AG04450 (cell line): ENCODE data around the gene COL5A1. TPM values are rescaled to one million over a fixed set of nuclear protein-coding genes. Genes with fewer than 3 reads are reported as not detected.

Source experiments
- CTCF ChIA-PET: fragments of 300-600, 350-600 bp; formaldehyde crosslinking; extraction: SDS; loops from one replicate; lab custom pipeline; 2022; ENCODE audit warnings: antibody characterized with exemption, inconsistent platforms; lab: Charles Lee
- POLR2A ChIA-PET: fragments of 350-600 bp; formaldehyde crosslinking; extraction: SDS; loops from one replicate; lab custom pipeline; 2021; ENCODE audit warnings: antibody characterized with exemption, inconsistent platforms; lab: Yijun Ruan, JAX
- DNase-seq: peaks from one replicate; pipeline ENCODE4 v3.0.0-alpha.2; 2011; ENCODE audit warnings: low read depth, low spot score
- H3K27ac ChIP-seq: one replicate; pipeline ENCODE4 v1.5.1; 2012; ENCODE audit warnings: low read depth, low read length, control low read depth
- H3K27me3 ChIP-seq: one replicate; pipeline ENCODE4 v1.6.0; 2012; ENCODE audit warnings: low read length; ENCODE audit not compliant: control insufficient read depth, insufficient read depth
- H3K4me3 ChIP-seq: 2 replicates; pipeline ENCODE4 v1.5.1; 2011; ENCODE audit warnings: mild to moderate bottlenecking, low read depth, low read length, control low read depth
- H3K9me3 ChIP-seq: 2 replicates; pipeline ENCODE4 v1.5.1; 2012; ENCODE audit warnings: low read length; ENCODE audit not compliant: control insufficient read depth, insufficient read depth
- polyA plus RNA-seq: library from polyadenylated mRNA; depleted of rRNA; stranded (reverse); fragments of >200 nt; gene quantifications from 2 replicates; pipeline ENCODE4 v1.2.3, GENCODE V29; 2011
- TF ChIP-seq, protein P1 (sequence below): IDR thresholded peaks from 2 replicates; pipeline ENCODE4 v1.5.1; 2011; ENCODE audit warnings: low read depth, low read length, control low read depth, inconsistent platforms

COL5A1 gene
- polyA plus RNA-seq, 1 experiment, result 73.3 TPM

DNA sequence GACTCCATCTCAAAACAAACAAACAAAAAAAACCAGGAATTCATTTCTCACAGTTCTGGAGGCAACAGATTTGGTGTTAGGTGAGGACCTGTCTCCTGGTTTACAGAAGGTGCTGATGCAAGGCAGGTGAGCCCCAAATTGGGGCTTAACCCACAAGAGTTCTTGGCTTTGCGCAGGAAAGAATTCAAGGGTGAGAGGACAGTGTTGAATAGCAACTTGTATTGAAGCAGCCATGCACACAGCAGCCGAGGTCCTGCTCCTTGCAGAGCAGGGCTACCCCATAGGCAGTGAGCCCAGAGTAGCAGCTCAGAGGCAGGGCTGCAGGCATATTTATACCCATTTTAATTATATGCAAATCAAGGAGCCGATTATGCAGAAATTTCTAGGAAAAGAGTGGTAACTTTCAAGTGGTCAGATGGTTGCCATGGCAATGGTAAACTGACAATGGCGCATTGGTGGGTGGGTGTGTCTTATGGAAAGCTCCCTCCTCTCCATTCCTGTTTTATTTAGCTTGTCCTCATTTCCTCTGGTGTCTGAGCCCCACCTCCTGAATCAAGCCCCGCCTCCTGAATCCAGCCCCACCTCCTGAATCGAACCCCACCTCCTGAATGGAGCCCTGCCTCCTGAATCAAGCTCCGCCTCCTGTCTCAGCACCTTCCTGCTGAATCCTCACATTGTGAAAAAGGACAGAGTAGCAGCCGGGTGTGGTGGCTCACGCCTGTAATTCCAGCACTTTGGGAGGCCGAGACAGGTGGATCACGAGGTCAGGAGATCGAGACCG is 34.5 kb upstream of the COL5A1 start:
- TF ChIP-seq, protein P1, sequence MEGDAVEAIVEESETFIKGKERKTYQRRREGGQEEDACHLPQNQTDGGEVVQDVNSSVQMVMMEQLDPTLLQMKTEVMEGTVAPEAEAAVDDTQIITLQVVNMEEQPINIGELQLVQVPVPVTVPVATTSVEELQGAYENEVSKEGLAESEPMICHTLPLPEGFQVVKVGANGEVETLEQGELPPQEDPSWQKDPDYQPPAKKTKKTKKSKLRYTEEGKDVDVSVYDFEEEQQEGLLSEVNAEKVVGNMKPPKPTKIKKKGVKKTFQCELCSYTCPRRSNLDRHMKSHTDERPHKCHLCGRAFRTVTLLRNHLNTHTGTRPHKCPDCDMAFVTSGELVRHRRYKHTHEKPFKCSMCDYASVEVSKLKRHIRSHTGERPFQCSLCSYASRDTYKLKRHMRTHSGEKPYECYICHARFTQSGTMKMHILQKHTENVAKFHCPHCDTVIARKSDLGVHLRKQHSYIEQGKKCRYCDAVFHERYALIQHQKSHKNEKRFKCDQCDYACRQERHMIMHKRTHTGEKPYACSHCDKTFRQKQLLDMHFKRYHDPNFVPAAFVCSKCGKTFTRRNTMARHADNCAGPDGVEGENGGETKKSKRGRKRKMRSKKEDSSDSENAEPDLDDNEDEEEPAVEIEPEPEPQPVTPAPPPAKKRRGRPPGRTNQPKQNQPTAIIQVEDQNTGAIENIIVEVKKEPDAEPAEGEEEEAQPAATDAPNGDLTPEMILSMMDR, result no peak
- POLR2A ChIA-PET, result interaction anchor here (0.9 to 1.2 kb wide), 2 partner anchors 17 to 151 kb away, joined by 3 read pairs; no protein-coding TSS in a partner anchor
- Histone ChIP-seq H3K27me3 (no peaks in the 10 kb centered on the region), H3K4me3 (no peak overlapping the region), H3K9me3 (peaks cover 4% of the 10 kb centered on the region; the same call in 1 of the 2 replicates), H3K27ac (no peak overlapping the region)
- no peak for DNase-seq
- CTCF ChIA-PET, result interaction anchor here (1.4 kb wide), 1 partner anchor 158 kb away, joined by 3 read pairs; no protein-coding TSS in a partner anchor

DNA sequence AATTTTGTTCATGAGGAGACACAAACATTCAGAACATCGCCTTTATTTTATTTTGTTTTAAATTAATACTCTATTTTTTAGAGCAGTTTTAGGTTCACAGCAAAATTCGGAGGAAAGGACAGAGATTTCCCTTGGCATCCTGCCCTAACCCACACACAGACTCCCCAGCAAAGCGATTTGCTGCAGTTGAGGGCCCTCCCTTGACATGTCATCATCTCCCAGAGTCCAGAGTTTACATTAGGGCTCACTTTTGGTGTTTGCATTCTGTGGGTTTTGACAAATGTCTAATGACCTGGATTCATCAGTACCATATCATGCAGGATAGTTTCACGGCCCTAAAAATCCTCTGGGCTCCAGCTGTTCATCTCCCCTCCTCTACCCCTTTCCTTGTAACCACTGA is 33.6 kb upstream of the COL5A1 start:
- H3K27me3 ChIP-seq, result no peaks in the 10 kb centered on the region
- TF ChIP-seq, protein P1, result no peak
- no peak overlapping the region for H3K4me3 ChIP-seq
- ChIA-PET POLR2A (interaction anchor here (1.2 kb wide), 1 partner anchor 152 kb away, joined by 3 read pairs; no protein-coding TSS in a partner anchor), CTCF (interaction anchor here (1.0 to 1.4 kb wide), 2 partner anchors 158 to 437 kb away, joined by 3 read pairs; no protein-coding TSS in a partner anchor)
- no peak for DNase-seq
- peaks cover 4% of the 10 kb centered on the region; the same call in 1 of the 2 replicates for H3K9me3 ChIP-seq
- peak overlapping the region; percentile 39 for H3K27ac ChIP-seq

DNA sequence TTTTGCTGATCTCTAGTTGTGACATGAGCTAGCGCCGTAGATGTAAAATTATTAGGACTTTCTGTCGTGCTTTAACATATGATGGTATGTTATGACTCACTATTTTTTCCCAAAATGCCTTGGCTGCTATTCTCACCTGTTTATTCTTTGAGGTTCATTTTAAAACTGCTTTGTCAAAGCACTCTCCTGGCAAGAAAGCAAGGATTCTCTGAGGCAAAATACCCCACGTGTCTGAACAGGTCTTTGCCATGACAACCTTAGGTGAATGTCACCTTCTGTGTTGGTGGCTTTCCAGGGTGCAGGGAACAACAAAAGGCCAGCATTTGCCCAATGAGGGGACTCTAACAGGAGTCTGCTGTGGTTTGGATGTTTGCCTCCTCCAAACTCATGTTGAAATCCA is 30.6 kb upstream of the COL5A1 start:
- DNase-seq, result no peak
- peaks cover 7% of the 10 kb centered on the region; the same call in 1 of the 2 replicates for H3K9me3 ChIP-seq
- H3K4me3 ChIP-seq, result no peak overlapping the region
- TF ChIP-seq, protein P1, result no peak
- H3K27ac ChIP-seq, result no peak overlapping the region
- POLR2A ChIA-PET, result no interaction called here
- CTCF ChIA-PET, result no interaction called here
- no peaks in the 10 kb centered on the region for H3K27me3 ChIP-seq

DNA sequence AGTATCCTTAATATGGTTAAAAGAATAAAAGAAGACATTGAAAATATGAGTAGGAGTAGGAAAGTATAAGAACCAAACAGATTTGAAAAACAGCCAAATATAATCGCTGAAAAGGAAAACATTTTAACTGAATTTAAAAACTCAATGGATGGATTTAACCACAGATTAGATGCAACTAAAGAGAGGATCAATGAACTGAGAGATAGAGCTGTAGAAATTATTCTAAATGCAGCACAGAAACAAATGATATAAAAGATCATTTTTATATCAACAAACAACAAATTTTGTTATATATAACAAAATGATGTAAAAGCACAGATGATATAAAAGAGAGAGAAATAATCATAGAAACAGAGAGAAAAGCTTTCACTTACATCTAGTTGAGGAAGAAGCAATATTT is 29.3 kb upstream of the COL5A1 start:
- TF ChIP-seq, protein P1, result no peak
- Histone ChIP-seq H3K9me3 (peaks cover 7% of the 10 kb centered on the region; the same call in 1 of the 2 replicates), H3K27me3 (no peaks in the 10 kb centered on the region), H3K4me3 (no peak overlapping the region), H3K27ac (no peak overlapping the region)
- DNase-seq, result no peak
- ChIA-PET POLR2A (no interaction called here), CTCF (no interaction called here)

DNA sequence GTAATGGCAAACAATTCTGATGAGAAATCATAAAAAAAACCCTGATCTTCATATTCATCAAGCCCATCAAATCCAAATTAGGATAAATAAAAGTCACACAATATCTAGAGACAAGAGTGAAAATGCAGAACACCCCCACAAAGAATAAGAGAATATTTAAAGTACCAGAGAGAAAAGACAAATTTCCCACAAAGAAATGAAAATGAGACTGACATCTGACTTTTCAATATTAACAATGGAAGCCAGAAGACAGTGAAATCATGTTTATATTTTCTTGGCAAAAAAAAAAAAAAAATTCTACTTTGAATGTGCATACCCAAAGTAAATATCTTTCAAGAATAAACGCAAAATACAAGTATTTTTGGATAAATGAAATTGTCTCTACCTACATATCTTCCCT is 28.9 kb upstream of the COL5A1 start:
- TF ChIP-seq, protein P1, result no peak
- no peaks in the 10 kb centered on the region for H3K27me3 ChIP-seq
- H3K27ac ChIP-seq, result no peak overlapping the region
- no peak overlapping the region for H3K4me3 ChIP-seq
- DNase-seq, result no peak
- POLR2A ChIA-PET, result no interaction called here
- CTCF ChIA-PET, result no interaction called here
- peaks cover 7% of the 10 kb centered on the region; the same call in 1 of the 2 replicates for H3K9me3 ChIP-seq
